Measurements from ENCODE around the gene PAPPA.

GRCh38 chr9:116297346-116297745 lies 143.8 kb downstream of the PAPPA start:
- no peak for TF ChIP-seq CTCF (IDR thresholded peaks at IDR 0.05; ENCODE audit: poor library complexity, severe bottlenecking)
- TF ChIP-seq POLR2AphosphoS5 (IDR thresholded peaks at IDR 0.05) = no peak
- no peak for TF ChIP-seq SMC3 (conservative IDR thresholded peaks at IDR 0.05; ENCODE audit: poor library complexity)
- no peak for TF ChIP-seq EZH2 (IDR thresholded peaks at IDR 0.05; ENCODE audit: borderline replicate concordance, insufficient read depth, low read length, poor library complexity, severe bottlenecking)
- no peak for TF ChIP-seq REST (IDR thresholded peaks at IDR 0.05; ENCODE audit: borderline replicate concordance)
- no peak for TF ChIP-seq EP300 (conservative IDR thresholded peaks at IDR 0.05; ENCODE audit: poor library complexity, severe bottlenecking)
- no peak for TF ChIP-seq MXI1 (conservative IDR thresholded peaks at IDR 0.05; ENCODE audit: poor library complexity, severe bottlenecking)
- no peak for TF ChIP-seq TAF1 (IDR thresholded peaks at IDR 0.05; ENCODE audit: low read depth)
- no peak for TF ChIP-seq RAD21 (conservative IDR thresholded peaks at IDR 0.05)
